Liver (tissue), 9 donors: ENCODE measurements around the gene ABCA8. TPM values are rescaled to one million over a fixed set of nuclear protein-coding genes. Genes with fewer than 3 reads are reported as not detected.

Source experiments
- DNase-seq: peaks from one replicate; pipeline ENCODE4 v3.0.0-alpha.2; 2017; ENCODE audit warnings: low spot score
- H3K27ac ChIP-seq, 2 donors: one replicate each; pipeline ENCODE4 v1.7.0; 2013; ENCODE audit warnings: inconsistent platforms in 2 of 2, low read length in 2 of 2, control low read depth in 1 of 2, low read depth in 1 of 2, mild to moderate bottlenecking in 1 of 2
- H3K27me3 ChIP-seq, 4 donors: one replicate each; pipeline versions ENCODE4 v1.6.1 to v1.7.0; 2013; ENCODE audit warnings: low read length in 3 of 4, inconsistent platforms in 1 of 4, mild to moderate bottlenecking in 1 of 4, moderate library complexity in 1 of 4; ENCODE audit not compliant: control insufficient read depth in 4 of 4, insufficient read depth in 4 of 4
- H3K36me3 ChIP-seq, 4 donors: one replicate each; pipeline versions ENCODE4 v1.6.1 to v1.7.0; 2013; ENCODE audit warnings: low read length in 3 of 4, mild to moderate bottlenecking in 3 of 4, low read depth in 1 of 4, moderate library complexity in 1 of 4; ENCODE audit not compliant: control insufficient read depth in 4 of 4, insufficient read depth in 3 of 4
- H3K4me1 ChIP-seq, 4 donors: one replicate each; pipeline versions ENCODE4 v1.6.1 to v1.7.0; 2013; ENCODE audit warnings: low read length in 3 of 4, mild to moderate bottlenecking in 3 of 4, moderate library complexity in 1 of 4; ENCODE audit not compliant: control insufficient read depth in 4 of 4, insufficient read depth in 4 of 4
- H3K4me3 ChIP-seq, 3 donors: one replicate each; pipeline versions ENCODE4 v1.6.1 to v1.7.0; 2013; ENCODE audit warnings: low read length in 3 of 3, control low read depth in 1 of 3, low read depth in 1 of 3, mild to moderate bottlenecking in 1 of 3
- H3K9ac ChIP-seq, 2 donors: one replicate each; pipeline ENCODE4 v1.7.0; 2013; ENCODE audit warnings: low read length in 2 of 2, mild to moderate bottlenecking in 2 of 2, moderate library complexity in 2 of 2, control low read depth in 1 of 2, low read depth in 1 of 2
- H3K9me3 ChIP-seq, 4 donors: one replicate each; pipeline versions ENCODE4 v1.6.1 to v1.7.0; 2013; ENCODE audit warnings: low read length in 3 of 4; ENCODE audit not compliant: control insufficient read depth in 4 of 4
- EGR1 ChIP-seq, 2 donors: IDR thresholded peaks; 2 replicates each; pipeline ENCODE4 v1.6.1; 2016 to 2018; ENCODE audit warnings: antibody characterized with exemption in 2 of 2, low read depth in 2 of 2
- FOXA1 ChIP-seq: IDR thresholded peaks from 2 replicates; pipeline ENCODE4 v1.6.1; 2016; ENCODE audit warnings: antibody characterized with exemption
- FOXA2 ChIP-seq: IDR thresholded peaks from 2 replicates; pipeline ENCODE4 v1.6.1; 2016; ENCODE audit warnings: antibody characterized with exemption
- GABPA ChIP-seq, 2 donors: IDR thresholded peaks in 1 of 2; conservative IDR thresholded peaks in 1 of 2; 2 replicates each; pipeline ENCODE4 v1.6.1; 2016; ENCODE audit warnings: antibody characterized with exemption in 2 of 2, mild to moderate bottlenecking in 1 of 2, moderate library complexity in 1 of 2
- HNF4A ChIP-seq, 2 donors: conservative IDR thresholded peaks; 2 replicates each; pipeline ENCODE4 v1.6.1; 2016; ENCODE audit warnings: antibody characterized with exemption in 2 of 2, mild to moderate bottlenecking in 2 of 2
- HNF4G ChIP-seq: IDR thresholded peaks from 2 replicates; pipeline ENCODE4 v1.6.1; 2016; ENCODE audit warnings: antibody characterized with exemption
- JUND ChIP-seq, 2 donors: IDR thresholded peaks; 2 replicates each; pipeline ENCODE4 v1.6.1; 2016; ENCODE audit warnings: antibody characterized with exemption in 2 of 2
- NR2F2 ChIP-seq: IDR thresholded peaks from 2 replicates; pipeline ENCODE4 v1.6.1; 2016; ENCODE audit warnings: antibody characterized with exemption
- RAD21 ChIP-seq, 2 donors: IDR thresholded peaks; 2 replicates each; pipeline ENCODE4 v1.6.1; 2016; ENCODE audit warnings: antibody characterized with exemption in 2 of 2, mild to moderate bottlenecking in 2 of 2
- RXRA ChIP-seq, 2 donors: IDR thresholded peaks; 2 replicates each; pipeline ENCODE4 v1.6.1; 2017 to 2018; ENCODE audit warnings: antibody characterized with exemption in 2 of 2, mild to moderate bottlenecking in 1 of 2
- SP1 ChIP-seq: IDR thresholded peaks from 2 replicates; pipeline ENCODE4 v1.6.1; 2018; ENCODE audit warnings: antibody characterized with exemption, mild to moderate bottlenecking
- TAF1 ChIP-seq: conservative IDR thresholded peaks from 2 replicates; pipeline ENCODE4 v1.6.1; 2016; ENCODE audit warnings: antibody characterized with exemption, mild to moderate bottlenecking
- YY1 ChIP-seq: IDR thresholded peaks from 2 replicates; pipeline ENCODE4 v1.6.1; 2016; ENCODE audit warnings: antibody characterized with exemption, mild to moderate bottlenecking
- WGBS: extraction: QIAGEN DNeasy Blood & Tissue Kit; methylation state at CpG from one replicate; pipeline ENCODE4 v1.1.7; 2013; 5-methylcytosine and 5-hydroxymethylcytosine counted together
- polyA plus RNA-seq, 2 donors: library from polyadenylated mRNA; stranded (reverse) in 1 of 2; unstranded in 1 of 2; fragments of 200-250 nt in 1 of 2; fragments of >200 nt in 1 of 2; fragmentation: Nextera tagmentation in 1 of 2; extraction: Ambion mirVana in 1 of 2; gene quantifications; one replicate each; pipeline versions ENCODE4 v1.2.1 to v1.2.3, GENCODE V29; 2013 to 2015
- total RNA-seq, 2 donors: library from RNA; depleted of rRNA; stranded (reverse); fragments of >200 nt; gene quantifications; one replicate each; pipeline ENCODE4 v1.2.3, GENCODE V29; 2014
- TF ChIP-seq, protein P1 (sequence below): IDR thresholded peaks from 2 replicates; pipeline ENCODE4 v1.6.1; 2016; ENCODE audit warnings: antibody characterized with exemption
- TF ChIP-seq, protein P2 (sequence below): IDR thresholded peaks from 2 replicates; pipeline ENCODE4 v1.6.1; 2016; ENCODE audit warnings: antibody characterized with exemption
- TF ChIP-seq, protein P3 (sequence below): IDR thresholded peaks from 2 replicates; pipeline ENCODE4 v1.6.1; 2016; ENCODE audit warnings: antibody characterized with exemption
- TF ChIP-seq, protein P4 (sequence below): IDR thresholded peaks from 2 replicates; pipeline ENCODE4 v1.6.1; 2016; ENCODE audit warnings: antibody characterized with exemption, mild to moderate bottlenecking
- TF ChIP-seq, protein P5 (sequence below): fragments of 150-350 bp; IDR thresholded peaks from 2 replicates; pipeline ENCODE4 v1.5.1; 2017; ENCODE audit warnings: improper control_type of control experiment, low read depth, low read length; ENCODE audit not compliant: missing input control
- donor health status: healthy.
- donor health status: healthy.
- donor health status: healthy.
- donor health status: healthy.
- donor health status: healthy.

The ABCA8 gene
- total and polyA plus RNA-seq, 4 donors = 9.3 to 72.2 (median 14.0) TPM

DNA sequence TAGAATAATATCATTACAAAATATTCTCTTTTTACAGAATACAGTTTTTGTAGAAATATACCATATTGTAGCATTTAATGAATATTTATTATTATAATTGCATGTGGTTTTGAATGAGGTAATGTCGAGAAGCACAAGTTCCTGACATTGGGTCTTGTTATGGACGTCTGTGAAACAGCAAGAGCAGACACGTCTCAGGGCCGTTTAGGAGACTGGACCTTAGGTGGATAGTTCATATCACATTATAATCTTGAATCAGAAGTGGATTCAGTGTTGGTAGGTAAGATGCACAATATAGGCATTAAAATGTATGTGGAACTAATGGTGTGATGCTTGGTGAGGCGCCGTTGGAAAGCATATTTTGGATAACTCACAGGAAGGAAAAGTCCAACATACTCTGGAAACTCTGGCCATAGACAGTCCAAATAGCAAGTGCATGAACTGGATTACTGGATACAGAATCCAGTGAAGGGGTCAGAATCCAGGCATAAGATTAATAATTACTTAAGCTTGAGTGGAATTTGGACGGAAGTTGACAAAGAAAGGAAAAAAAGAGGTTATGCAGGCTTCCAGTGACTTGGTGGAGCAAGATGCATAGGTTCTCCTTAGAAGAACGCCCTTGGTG lies 17.2 kb downstream of the ABCA8 start:
- no peak overlapping the region for H3K4me3 ChIP-seq
- DNase-seq = no peak
- no peaks in the 10 kb centered on the region for H3K9me3 ChIP-seq
- peaks cover 0 to 17% (median 2%) of the 10 kb centered on the region in 4 donors for H3K36me3 ChIP-seq
- no peaks in the 10 kb centered on the region for H3K27me3 ChIP-seq
- TF ChIP-seq SP1 (peak; percentile 93), HNF4G (peak; percentile 90), NR2F2 (no peak), GABPA (IDR thresholded peaks at IDR 0.05 in 1 of 2, conservative IDR thresholded peaks at IDR 0.05 in 1 of 2) (peak in 1 of 2 donors; percentile 43), FOXA1 (peak; percentile 49), HNF4A (conservative IDR thresholded peaks at IDR 0.05) (peak; percentile 98 to 99), FOXA2 (no peak), RXRA (IDR thresholded peaks at IDR 0.05) (peak; percentile 88 to 92), JUND (IDR thresholded peaks at IDR 0.05) (peak; percentile 81 to 85), EGR1 (IDR thresholded peaks at IDR 0.05; ENCODE audit: low read depth in 2 of 2) (peak in 1 of 2 donors; percentile 24), RAD21 (IDR thresholded peaks at IDR 0.05) (peak; percentile 58 to 60), TAF1 (peak; percentile 75), YY1 (peak; percentile 92)
- TF ChIP-seq, protein P1, sequence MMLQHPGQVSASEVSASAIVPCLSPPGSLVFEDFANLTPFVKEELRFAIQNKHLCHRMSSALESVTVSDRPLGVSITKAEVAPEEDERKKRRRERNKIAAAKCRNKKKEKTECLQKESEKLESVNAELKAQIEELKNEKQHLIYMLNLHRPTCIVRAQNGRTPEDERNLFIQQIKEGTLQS = no peak
- TF ChIP-seq, protein P2, sequence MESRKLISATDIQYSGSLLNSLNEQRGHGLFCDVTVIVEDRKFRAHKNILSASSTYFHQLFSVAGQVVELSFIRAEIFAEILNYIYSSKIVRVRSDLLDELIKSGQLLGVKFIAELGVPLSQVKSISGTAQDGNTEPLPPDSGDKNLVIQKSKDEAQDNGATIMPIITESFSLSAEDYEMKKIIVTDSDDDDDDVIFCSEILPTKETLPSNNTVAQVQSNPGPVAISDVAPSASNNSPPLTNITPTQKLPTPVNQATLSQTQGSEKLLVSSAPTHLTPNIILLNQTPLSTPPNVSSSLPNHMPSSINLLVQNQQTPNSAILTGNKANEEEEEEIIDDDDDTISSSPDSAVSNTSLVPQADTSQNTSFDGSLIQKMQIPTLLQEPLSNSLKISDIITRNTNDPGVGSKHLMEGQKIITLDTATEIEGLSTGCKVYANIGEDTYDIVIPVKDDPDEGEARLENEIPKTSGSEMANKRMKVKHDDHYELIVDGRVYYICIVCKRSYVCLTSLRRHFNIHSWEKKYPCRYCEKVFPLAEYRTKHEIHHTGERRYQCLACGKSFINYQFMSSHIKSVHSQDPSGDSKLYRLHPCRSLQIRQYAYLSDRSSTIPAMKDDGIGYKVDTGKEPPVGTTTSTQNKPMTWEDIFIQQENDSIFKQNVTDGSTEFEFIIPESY = peak; percentile 72
- TF ChIP-seq, protein P3, sequence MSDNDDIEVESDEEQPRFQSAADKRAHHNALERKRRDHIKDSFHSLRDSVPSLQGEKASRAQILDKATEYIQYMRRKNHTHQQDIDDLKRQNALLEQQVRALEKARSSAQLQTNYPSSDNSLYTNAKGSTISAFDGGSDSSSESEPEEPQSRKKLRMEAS = peak; percentile 47
- TF ChIP-seq, protein P4, sequence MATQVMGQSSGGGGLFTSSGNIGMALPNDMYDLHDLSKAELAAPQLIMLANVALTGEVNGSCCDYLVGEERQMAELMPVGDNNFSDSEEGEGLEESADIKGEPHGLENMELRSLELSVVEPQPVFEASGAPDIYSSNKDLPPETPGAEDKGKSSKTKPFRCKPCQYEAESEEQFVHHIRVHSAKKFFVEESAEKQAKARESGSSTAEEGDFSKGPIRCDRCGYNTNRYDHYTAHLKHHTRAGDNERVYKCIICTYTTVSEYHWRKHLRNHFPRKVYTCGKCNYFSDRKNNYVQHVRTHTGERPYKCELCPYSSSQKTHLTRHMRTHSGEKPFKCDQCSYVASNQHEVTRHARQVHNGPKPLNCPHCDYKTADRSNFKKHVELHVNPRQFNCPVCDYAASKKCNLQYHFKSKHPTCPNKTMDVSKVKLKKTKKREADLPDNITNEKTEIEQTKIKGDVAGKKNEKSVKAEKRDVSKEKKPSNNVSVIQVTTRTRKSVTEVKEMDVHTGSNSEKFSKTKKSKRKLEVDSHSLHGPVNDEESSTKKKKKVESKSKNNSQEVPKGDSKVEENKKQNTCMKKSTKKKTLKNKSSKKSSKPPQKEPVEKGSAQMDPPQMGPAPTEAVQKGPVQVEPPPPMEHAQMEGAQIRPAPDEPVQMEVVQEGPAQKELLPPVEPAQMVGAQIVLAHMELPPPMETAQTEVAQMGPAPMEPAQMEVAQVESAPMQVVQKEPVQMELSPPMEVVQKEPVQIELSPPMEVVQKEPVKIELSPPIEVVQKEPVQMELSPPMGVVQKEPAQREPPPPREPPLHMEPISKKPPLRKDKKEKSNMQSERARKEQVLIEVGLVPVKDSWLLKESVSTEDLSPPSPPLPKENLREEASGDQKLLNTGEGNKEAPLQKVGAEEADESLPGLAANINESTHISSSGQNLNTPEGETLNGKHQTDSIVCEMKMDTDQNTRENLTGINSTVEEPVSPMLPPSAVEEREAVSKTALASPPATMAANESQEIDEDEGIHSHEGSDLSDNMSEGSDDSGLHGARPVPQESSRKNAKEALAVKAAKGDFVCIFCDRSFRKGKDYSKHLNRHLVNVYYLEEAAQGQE = peak; percentile 90
- TF ChIP-seq, protein P5, sequence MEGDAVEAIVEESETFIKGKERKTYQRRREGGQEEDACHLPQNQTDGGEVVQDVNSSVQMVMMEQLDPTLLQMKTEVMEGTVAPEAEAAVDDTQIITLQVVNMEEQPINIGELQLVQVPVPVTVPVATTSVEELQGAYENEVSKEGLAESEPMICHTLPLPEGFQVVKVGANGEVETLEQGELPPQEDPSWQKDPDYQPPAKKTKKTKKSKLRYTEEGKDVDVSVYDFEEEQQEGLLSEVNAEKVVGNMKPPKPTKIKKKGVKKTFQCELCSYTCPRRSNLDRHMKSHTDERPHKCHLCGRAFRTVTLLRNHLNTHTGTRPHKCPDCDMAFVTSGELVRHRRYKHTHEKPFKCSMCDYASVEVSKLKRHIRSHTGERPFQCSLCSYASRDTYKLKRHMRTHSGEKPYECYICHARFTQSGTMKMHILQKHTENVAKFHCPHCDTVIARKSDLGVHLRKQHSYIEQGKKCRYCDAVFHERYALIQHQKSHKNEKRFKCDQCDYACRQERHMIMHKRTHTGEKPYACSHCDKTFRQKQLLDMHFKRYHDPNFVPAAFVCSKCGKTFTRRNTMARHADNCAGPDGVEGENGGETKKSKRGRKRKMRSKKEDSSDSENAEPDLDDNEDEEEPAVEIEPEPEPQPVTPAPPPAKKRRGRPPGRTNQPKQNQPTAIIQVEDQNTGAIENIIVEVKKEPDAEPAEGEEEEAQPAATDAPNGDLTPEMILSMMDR = no peak
- peaks cover 6 to 40% (median 23%) of the 10 kb centered on the region in 4 donors for H3K4me1 ChIP-seq
- WGBS = 32% methylated on average over 8 of the region's 8 CpGs
- H3K9ac ChIP-seq = peak overlapping the region in 1 of 2 donors; percentile 49
- H3K27ac ChIP-seq = peak overlapping the region; percentile 57 to 62
